HG03280 (cell line): ENCODE measurements around the gene ISG20L2.

ENCODE experiments used
- ATAC-seq: cut with Tn5 transposase; IDR thresholded peaks from one replicate; pipeline ENCODE4 v1.9.1; 2021; ENCODE audit warnings: mild to moderate bottlenecking, moderate library complexity; ENCODE audit not compliant: unreplicated experiment

The ISG20L2 gene

GRCh38 chr1:156707417-156708217, 20.9 kb downstream of the ISG20L2 start:
- ATAC-seq = no peak

- no peak for ATAC-seq
These were observed 21.7 kb downstream of the ISG20L2 start for GRCh38 chr1:156706657-156707416.

GRCh38 chr1:156705918-156706656, 22.5 kb downstream of the ISG20L2 start:
- ATAC-seq = no peak

- ATAC-seq = no peak
These were observed 23.1 kb downstream of the ISG20L2 start, which contains the start of gene CRABP2 for GRCh38 chr1:156705321-156705917. Gene CRABP2, minus strand, starts transcription at chr1:156705583. Its CDS starts 137 bp downstream, at chr1:156705446.

- ATAC-seq = no peak
These were observed 23.6 kb downstream of the ISG20L2 start for GRCh38 chr1:156704930-156705320.

GRCh38 chr1:156704166-156704711, 24.3 kb downstream of the ISG20L2 start:
- ATAC-seq = no peak

- no peak for ATAC-seq
These were observed 24.8 kb downstream of the ISG20L2 start for GRCh38 chr1:156703741-156704140.

GRCh38 chr1:156703336-156703735, 25.2 kb downstream of the ISG20L2 start:
- ATAC-seq = no peak

GRCh38 chr1:156700736-156701531, 27.6 kb downstream of the ISG20L2 start:
- ATAC-seq = no peak

GRCh38 chr1:156698995-156699394, 29.6 kb downstream of the ISG20L2 start:
- no peak for ATAC-seq

GRCh38 chr1:156697481-156697880, 31.1 kb downstream of the ISG20L2 start:
- no peak for ATAC-seq

GRCh38 chr1:156696755-156697154, 31.8 kb downstream of the ISG20L2 start:
- ATAC-seq = no peak

GRCh38 chr1:156694690-156694962, 33.9 kb downstream of the ISG20L2 start:
- no peak for ATAC-seq

- no peak for ATAC-seq
These were observed 34.5 kb downstream of the ISG20L2 start for GRCh38 chr1:156693848-156694689.

GRCh38 chr1:156692925-156693847, 35.4 kb downstream of the ISG20L2 start:
- ATAC-seq = no peak

- ATAC-seq = no peak
These were observed 36.1 kb downstream of the ISG20L2 start for GRCh38 chr1:156692441-156692924.

- ATAC-seq = no peak
These were observed 36.7 kb downstream of the ISG20L2 start for GRCh38 chr1:156691665-156692440.
